WTC11 (cell line): ENCODE data around the gene ICAM1.

Experiments
- CREM ChIP-seq: sonication (generic); formaldehyde crosslinking; IDR thresholded peaks from 2 replicates; pipeline ENCODE4 v1.8.1; 2022; ENCODE audit warnings: mild to moderate bottlenecking, missing genetic modification reagents, moderate library complexity
- CTCF ChIP-seq: fragments of 200-600 bp; IDR thresholded peaks from 2 replicates; pipeline ENCODE4 v1.8.0; 2022; ENCODE audit warnings: antibody characterized with exemption
- ELF4 ChIP-seq: sonication (generic); formaldehyde crosslinking; IDR thresholded peaks from 2 replicates; pipeline ENCODE4 v1.8.1; 2022; ENCODE audit warnings: low read depth, mild to moderate bottlenecking, moderate library complexity, missing genetic modification reagents
- ETV6 ChIP-seq: sonication (generic); formaldehyde crosslinking; IDR thresholded peaks from 2 replicates; pipeline ENCODE4 v1.8.1; 2022; ENCODE audit warnings: mild to moderate bottlenecking, missing genetic modification reagents
- JUN ChIP-seq: sonication (generic); formaldehyde crosslinking; IDR thresholded peaks from 2 replicates; pipeline ENCODE4 v1.8.0; 2023; ENCODE audit warnings: mild to moderate bottlenecking, missing genetic modification reagents
- NFE2L1 ChIP-seq: sonication (generic); formaldehyde crosslinking; IDR thresholded peaks from 2 replicates; pipeline ENCODE4 v1.8.1; 2023; ENCODE audit warnings: missing genetic modification reagents
- NR1H2 ChIP-seq: sonication (generic); formaldehyde crosslinking; IDR thresholded peaks from 2 replicates; pipeline ENCODE4 v1.9.0; 2021; ENCODE audit warnings: mild to moderate bottlenecking, moderate library complexity, missing genetic modification reagents
- OVOL2 ChIP-seq: fragments of 250-450 bp; sonication (Bioruptor Pico); IDR thresholded peaks from 2 replicates; pipeline ENCODE4 v1.9.0; 2021; ENCODE audit warnings: mild to moderate bottlenecking, borderline replicate concordance
- SMAD4 ChIP-seq: sonication (generic); formaldehyde crosslinking; IDR thresholded peaks from 2 replicates; pipeline ENCODE4 v1.8.0; 2022; ENCODE audit warnings: mild to moderate bottlenecking, missing genetic modification reagents
- USF1 ChIP-seq: sonication (generic); formaldehyde crosslinking; IDR thresholded peaks from 2 replicates; pipeline ENCODE4 v1.8.0; 2022; ENCODE audit warnings: mild to moderate bottlenecking, missing genetic modification reagents
- ZBTB21 ChIP-seq: sonication (generic); formaldehyde crosslinking; IDR thresholded peaks from 2 replicates; pipeline ENCODE4 v1.8.1; 2023; ENCODE audit warnings: mild to moderate bottlenecking, missing genetic modification reagents, borderline replicate concordance
- ZNF423 ChIP-seq: fragments of 250-450 bp; sonication (Bioruptor Pico); IDR thresholded peaks from 2 replicates; pipeline ENCODE4 v2.1.2; 2022; ENCODE audit warnings: mild to moderate bottlenecking, moderate library complexity
- TF ChIP-seq, protein P1 (sequence below): sonication (generic); formaldehyde crosslinking; IDR thresholded peaks from 2 replicates; pipeline ENCODE4 v1.8.0; 2022; ENCODE audit warnings: mild to moderate bottlenecking, missing genetic modification reagents

DNA sequence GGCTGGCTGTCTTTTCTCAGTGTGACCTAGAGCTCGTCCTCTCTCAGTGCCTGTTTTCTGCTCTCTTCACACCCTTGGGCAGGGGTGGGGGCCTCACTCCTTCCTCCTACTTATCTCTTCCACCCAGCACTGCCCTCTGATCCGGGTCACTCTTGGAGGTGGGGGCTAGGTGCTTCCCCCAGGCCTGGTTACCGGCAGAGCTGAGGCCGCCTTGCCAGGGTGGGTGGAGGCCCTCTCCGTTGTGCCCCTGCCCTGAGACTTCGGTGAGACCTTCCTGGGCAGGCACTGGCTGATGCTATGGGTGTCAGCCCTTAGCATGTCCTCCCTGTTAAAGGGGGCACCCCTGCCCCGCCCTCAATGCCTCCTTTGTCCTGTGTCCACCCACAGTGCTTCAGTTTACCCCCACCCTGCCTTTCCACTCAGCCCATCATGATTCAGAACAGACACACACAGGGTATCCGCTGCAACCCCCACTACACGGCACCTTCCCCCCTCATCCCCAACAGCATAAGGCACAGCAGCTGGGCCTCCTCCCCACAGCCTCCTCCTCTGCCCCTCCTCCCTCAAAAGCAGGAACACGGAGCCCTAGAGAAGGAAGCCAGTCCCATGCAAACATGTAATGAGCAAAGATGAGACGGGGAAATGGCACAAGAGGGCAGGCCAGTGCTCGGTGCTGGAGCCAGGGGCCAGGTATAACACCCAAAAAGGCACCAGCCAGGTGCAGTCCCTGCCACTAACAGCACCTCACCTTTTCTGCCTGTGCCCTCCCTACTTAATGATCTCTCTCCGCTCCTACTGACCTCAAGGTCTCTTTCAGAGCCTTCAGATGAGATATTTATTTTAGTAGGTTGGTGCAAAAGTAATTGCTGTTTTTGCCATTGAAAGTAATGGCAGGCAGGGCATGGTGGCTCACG is 28.9 kb downstream of the ICAM1 start:
- TF ChIP-seq CTCF (no peak), NR1H2 (CRISPR knock-in tag) (no peak), NFE2L1 (no peak), CREM (CRISPR knock-in tag) (no peak), OVOL2 (no peak), ELF4 (no peak), SMAD4 (CRISPR knock-in tag) (no peak), ZNF423 (CRISPR knock-in tag) (no peak), ETV6 (CRISPR knock-in tag) (no peak), USF1 (CRISPR knock-in tag) (no peak), JUN (CRISPR knock-in tag) (no peak), ZBTB21 (CRISPR knock-in tag) (no peak)
- TF ChIP-seq, protein P1, sequence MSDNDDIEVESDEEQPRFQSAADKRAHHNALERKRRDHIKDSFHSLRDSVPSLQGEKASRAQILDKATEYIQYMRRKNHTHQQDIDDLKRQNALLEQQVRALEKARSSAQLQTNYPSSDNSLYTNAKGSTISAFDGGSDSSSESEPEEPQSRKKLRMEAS = no peak
